Natural killer cell treated with Interleukin-12 subunit alpha and Interleukin-12 subunit beta and Interleukin-15 and Interleukin-18, amount 100 ng/mL, for 72 hours (primary cell): Measurements from ENCODE around the gene HNRNPM. TPM values are rescaled to one million over a fixed set of nuclear protein-coding genes. Genes with fewer than 3 reads are reported as not detected.

Experiments
- ATAC-seq, 2 donors: fragments of 150-1000 bp; cut with Tn5 transposase in 1 of 2; sonication (Bioruptor Pico), chemical (Tn5 transposase) in 1 of 2; 2 replicates each; pipeline ENCODE4 v1.10.0; 2021
- DNase-seq: peaks from one replicate; pipeline ENCODE4 v3.0.0; 2022; ENCODE audit warnings: low spot score
- H3K27ac Mint-ChIP-seq, 2 donors: 1 replicate in 1 of 2; 2 replicates in 1 of 2; pipeline ENCODE4 v1.8.0; 2022; ENCODE audit warnings: mixed read lengths in 2 of 2, mild to moderate bottlenecking in 1 of 2, moderate library complexity in 1 of 2
- H3K27me3 Mint-ChIP-seq, 2 donors: 1 replicate in 1 of 2; 2 replicates in 1 of 2; pipeline ENCODE4 v1.8.0; 2022; ENCODE audit warnings: mixed read lengths in 2 of 2
- H3K36me3 Mint-ChIP-seq: one replicate; pipeline ENCODE4 v1.8.0; 2022; ENCODE audit warnings: mixed read lengths
- H3K4me1 Mint-ChIP-seq, 2 donors: 1 replicate in 1 of 2; 2 replicates in 1 of 2; pipeline ENCODE4 v1.8.0; 2022; ENCODE audit warnings: low read depth in 2 of 2, mixed read lengths in 2 of 2, mild to moderate bottlenecking in 1 of 2
- H3K4me3 Mint-ChIP-seq: one replicate; pipeline ENCODE4 v1.8.0; 2022; ENCODE audit warnings: mixed read lengths
- H3K9me3 Mint-ChIP-seq: 2 replicates; pipeline ENCODE4 v1.8.0; 2022; ENCODE audit warnings: mixed read lengths
- total RNA-seq, 2 donors: library from RNA; stranded (reverse); gene quantifications; one replicate each; pipeline ENCODE4 v1.2.3, GENCODE V29; 2022

HNRNPM gene
- total RNA-seq, 2 donors from 2014 or later: 259 to 373 TPM

- peaks cover 9% of the 10 kb centered on the region for H3K36me3 Mint-ChIP-seq
- ATAC-seq (no peak), DNase-seq (no peak)
- no peak overlapping the region for H3K4me3 Mint-ChIP-seq
- H3K27me3 Mint-ChIP-seq: no peaks in the 10 kb centered on the region
- H3K9me3 Mint-ChIP-seq: no peaks in the 10 kb centered on the region
- H3K4me1 Mint-ChIP-seq: peaks cover 28 to 31% of the 10 kb centered on the region in 2 donors
- H3K27ac Mint-ChIP-seq: no peak overlapping the region
These were observed 30.2 kb downstream of the HNRNPM start for GRCh38 chr19:8475005-8475404.

- no peaks in the 10 kb centered on the region for H3K27me3 Mint-ChIP-seq
- H3K9me3 Mint-ChIP-seq: no peaks in the 10 kb centered on the region
- peaks cover 9% of the 10 kb centered on the region for H3K36me3 Mint-ChIP-seq
- no peak for DNase-seq
- no peak for ATAC-seq
- peak overlapping the region; percentile 21 to 80 for H3K27ac Mint-ChIP-seq
- peaks cover 38 to 43% of the 10 kb centered on the region in 2 donors for H3K4me1 Mint-ChIP-seq
- no peak overlapping the region for H3K4me3 Mint-ChIP-seq
These were observed 31.7 kb downstream of the HNRNPM start for GRCh38 chr19:8476524-8476923.

GRCh38 chr19:8477889-8478288 is 33.1 kb downstream of the HNRNPM start:
- Mint-ChIP-seq H3K36me3 (peaks cover 12% of the 10 kb centered on the region), H3K9me3 (no peaks in the 10 kb centered on the region), H3K4me1 (peaks cover 43 to 47% of the 10 kb centered on the region in 2 donors), H3K27ac (peak overlapping the region; percentile 44 to 60), H3K27me3 (no peaks in the 10 kb centered on the region), H3K4me3 (no peak overlapping the region)
- ATAC-seq (no peak), DNase-seq (no peak)

GRCh38 chr19:8478598-8478997 is 33.8 kb downstream of the HNRNPM start:
- peaks cover 39 to 46% of the 10 kb centered on the region in 2 donors for H3K4me1 Mint-ChIP-seq
- peaks cover 16% of the 10 kb centered on the region for H3K36me3 Mint-ChIP-seq
- no peak for ATAC-seq
- H3K27ac Mint-ChIP-seq: peak overlapping the region; percentile 44 to 60
- H3K4me3 Mint-ChIP-seq: no peak overlapping the region
- no peaks in the 10 kb centered on the region for H3K27me3 Mint-ChIP-seq
- no peaks in the 10 kb centered on the region for H3K9me3 Mint-ChIP-seq
- no peak for DNase-seq

- H3K4me1 Mint-ChIP-seq: peaks cover 30 to 38% of the 10 kb centered on the region in 2 donors
- no peaks in the 10 kb centered on the region for H3K9me3 Mint-ChIP-seq
- peaks cover 14% of the 10 kb centered on the region for H3K36me3 Mint-ChIP-seq
- no peaks in the 10 kb centered on the region for H3K27me3 Mint-ChIP-seq
- peak in 1 of 2 donors; percentile 22 for ATAC-seq
- no peak overlapping the region for H3K4me3 Mint-ChIP-seq
- peak overlapping the region; percentile 17 to 82 for H3K27ac Mint-ChIP-seq
- DNase-seq: no peak
These were observed 36.4 kb downstream of the HNRNPM start for GRCh38 chr19:8481201-8481600.

- no peak for ATAC-seq
- no peak for DNase-seq
- H3K4me1 Mint-ChIP-seq: peaks cover 32 to 38% of the 10 kb centered on the region in 2 donors
- no peaks in the 10 kb centered on the region for H3K27me3 Mint-ChIP-seq
- H3K36me3 Mint-ChIP-seq: peaks cover 12% of the 10 kb centered on the region
- H3K4me3 Mint-ChIP-seq: no peak overlapping the region
- H3K9me3 Mint-ChIP-seq: no peaks in the 10 kb centered on the region
- peak overlapping the region in 1 of 2 donors; percentile 82 for H3K27ac Mint-ChIP-seq
These were observed 36.8 kb downstream of the HNRNPM start for GRCh38 chr19:8481616-8482015.

GRCh38 chr19:8482696-8483095 is 37.9 kb downstream of the HNRNPM start:
- H3K36me3 Mint-ChIP-seq: peaks cover 13% of the 10 kb centered on the region
- ATAC-seq (no peak), DNase-seq (no peak)
- H3K27ac Mint-ChIP-seq: peak overlapping the region in 1 of 2 donors; percentile 17
- no peaks in the 10 kb centered on the region for H3K27me3 Mint-ChIP-seq
- no peak overlapping the region for H3K4me3 Mint-ChIP-seq
- peaks cover 41 to 43% of the 10 kb centered on the region in 2 donors for H3K4me1 Mint-ChIP-seq
- H3K9me3 Mint-ChIP-seq: no peaks in the 10 kb centered on the region

GRCh38 chr19:8483165-8483564 is 38.4 kb downstream of the HNRNPM start:
- H3K27ac Mint-ChIP-seq: peak overlapping the region in 1 of 2 donors; percentile 17
- no peaks in the 10 kb centered on the region for H3K9me3 Mint-ChIP-seq
- peaks cover 13% of the 10 kb centered on the region for H3K36me3 Mint-ChIP-seq
- ATAC-seq: no peak
- H3K4me3 Mint-ChIP-seq: no peak overlapping the region
- no peak for DNase-seq
- H3K27me3 Mint-ChIP-seq: no peaks in the 10 kb centered on the region
- H3K4me1 Mint-ChIP-seq: peaks cover 41 to 43% of the 10 kb centered on the region in 2 donors

GRCh38 chr19:8484331-8484894 is 39.6 kb downstream of the HNRNPM start:
- Mint-ChIP-seq H3K4me1 (peaks cover 39 to 44% of the 10 kb centered on the region in 2 donors), H3K4me3 (no peak overlapping the region), H3K36me3 (peaks cover 13% of the 10 kb centered on the region), H3K27me3 (no peaks in the 10 kb centered on the region), H3K9me3 (no peaks in the 10 kb centered on the region), H3K27ac (no peak overlapping the region)
- DNase-seq (no peak), ATAC-seq (no peak)

GRCh38 chr19:8485561-8486371 is 41.0 kb downstream of the HNRNPM start:
- no peaks in the 10 kb centered on the region for H3K27me3 Mint-ChIP-seq
- H3K4me1 Mint-ChIP-seq: peaks cover 33 to 42% of the 10 kb centered on the region in 2 donors
- H3K27ac Mint-ChIP-seq: peak overlapping the region; percentile 92 to 97
- H3K9me3 Mint-ChIP-seq: no peaks in the 10 kb centered on the region
- no peak for ATAC-seq
- H3K4me3 Mint-ChIP-seq: peak overlapping the region; percentile 17
- no peak for DNase-seq
- peaks cover 13% of the 10 kb centered on the region for H3K36me3 Mint-ChIP-seq

GRCh38 chr19:8486661-8487136 is 41.9 kb downstream of the HNRNPM start:
- peak overlapping the region; percentile 92 to 97 for H3K27ac Mint-ChIP-seq
- H3K4me1 Mint-ChIP-seq: peaks cover 26 to 37% of the 10 kb centered on the region in 2 donors
- H3K27me3 Mint-ChIP-seq: no peaks in the 10 kb centered on the region
- H3K4me3 Mint-ChIP-seq: peak overlapping the region; percentile 64
- ATAC-seq (no peak), DNase-seq (no peak)
- no peaks in the 10 kb centered on the region for H3K9me3 Mint-ChIP-seq
- peaks cover 13% of the 10 kb centered on the region for H3K36me3 Mint-ChIP-seq

- H3K4me3 Mint-ChIP-seq: peak overlapping the region; percentile 64
- H3K4me1 Mint-ChIP-seq: peaks cover 26 to 34% of the 10 kb centered on the region in 2 donors
- H3K27ac Mint-ChIP-seq: peak overlapping the region; percentile 92 to 97
- no peaks in the 10 kb centered on the region for H3K9me3 Mint-ChIP-seq
- ATAC-seq: peak; percentile 79 to 84
- H3K27me3 Mint-ChIP-seq: no peaks in the 10 kb centered on the region
- no peak for DNase-seq
- peaks cover 13% of the 10 kb centered on the region for H3K36me3 Mint-ChIP-seq
These were observed 42.5 kb downstream of the HNRNPM start for GRCh38 chr19:8487137-8487851.

GRCh38 chr19:8488365-8488764 is 43.6 kb downstream of the HNRNPM start:
- DNase-seq (no peak), ATAC-seq (no peak)
- Mint-ChIP-seq H3K4me1 (peaks cover 26 to 28% of the 10 kb centered on the region in 2 donors), H3K36me3 (peaks cover 6% of the 10 kb centered on the region), H3K27me3 (no peaks in the 10 kb centered on the region), H3K9me3 (no peaks in the 10 kb centered on the region), H3K4me3 (peak overlapping the region; percentile 64), H3K27ac (peak overlapping the region; percentile 92 to 97)
